Nephron progenitor cell (in vitro differentiated cells): ENCODE data around the gene BCAP31.
"Not testable (repeated sequence)": the region's sequence is repeated elsewhere in the genome, so short reads cannot be mapped to it uniquely, and the experiment has no call there.

Experiments
- DNase-seq: peaks from one replicate; pipeline ENCODE4 v3.0.0; 2021
- H3K27ac Mint-ChIP-seq: 2 replicates; pipeline ENCODE4 v1.8.0; 2021; ENCODE audit warnings: mild to moderate bottlenecking, moderate library complexity, mixed read lengths
- H3K27me3 Mint-ChIP-seq: 2 replicates; pipeline ENCODE4 v1.8.0; 2021; ENCODE audit warnings: mild to moderate bottlenecking, low read depth, mixed read lengths; ENCODE audit not compliant: poor library complexity
- H3K36me3 Mint-ChIP-seq: 2 replicates; pipeline ENCODE4 v1.8.0; 2021; ENCODE audit warnings: low read depth, mixed read lengths
- H3K4me1 Mint-ChIP-seq: 2 replicates; pipeline ENCODE4 v1.8.0; 2021; ENCODE audit warnings: mixed read lengths
- H3K4me3 Mint-ChIP-seq: 2 replicates; pipeline ENCODE4 v1.8.0; 2021; ENCODE audit warnings: mild to moderate bottlenecking, moderate library complexity, mixed read lengths
- H3K9me3 Mint-ChIP-seq: 2 replicates; pipeline ENCODE4 v1.8.0; 2021; ENCODE audit warnings: mild to moderate bottlenecking, moderate library complexity, mixed read lengths
- CTCF ChIP-seq: fragments of 200-600 bp; sonication (generic); IDR thresholded peaks from 2 replicates; pipeline ENCODE4 v1.5.0; 2021; ENCODE audit warnings: antibody characterized with exemption

Gene BCAP31

GRCh38 chrX:153694687-153695270 lies 29.4 kb downstream of the BCAP31 start:
- Mint-ChIP-seq H3K9me3 (peaks cover 41% of the 10 kb centered on the region), H3K27me3 (peaks cover 3% of the 10 kb centered on the region), H3K4me1 (peaks cover 14% of the 10 kb centered on the region), H3K36me3 (no peaks in the 10 kb centered on the region), H3K4me3 (no peak overlapping the region), H3K27ac (no peak overlapping the region)
- DNase-seq, result no peak
- TF ChIP-seq CTCF, result no peak

- H3K36me3 Mint-ChIP-seq, H3K27ac Mint-ChIP-seq, DNase-seq, H3K27me3 Mint-ChIP-seq, H3K4me3 Mint-ChIP-seq: not testable (repeated sequence)
- H3K9me3 Mint-ChIP-seq, result peaks cover 39% of the 10 kb centered on the region
- H3K4me1 Mint-ChIP-seq, result peaks cover 14% of the 10 kb centered on the region
These were observed 29.9 kb downstream of the BCAP31 start for GRCh38 chrX:153694256-153694655.

GRCh38 chrX:153693216-153694086 lies 30.7 kb downstream of the BCAP31 start:
- H3K36me3 Mint-ChIP-seq, result no peaks in the 10 kb centered on the region
- peaks cover 3% of the 10 kb centered on the region for H3K27me3 Mint-ChIP-seq
- peaks cover 31% of the 10 kb centered on the region for H3K9me3 Mint-ChIP-seq
- TF ChIP-seq CTCF, result no peak
- H3K27ac Mint-ChIP-seq, result no peak overlapping the region
- H3K4me1 Mint-ChIP-seq, result peaks cover 14% of the 10 kb centered on the region
- no peak overlapping the region for H3K4me3 Mint-ChIP-seq
- DNase-seq, result no peak

GRCh38 chrX:153692611-153693156 lies 31.5 kb downstream of the BCAP31 start:
- H3K27me3 Mint-ChIP-seq, result peaks cover 3% of the 10 kb centered on the region
- no peak for TF ChIP-seq CTCF
- peaks cover 23% of the 10 kb centered on the region for H3K9me3 Mint-ChIP-seq
- no peak for DNase-seq
- H3K4me1 Mint-ChIP-seq, result peaks cover 12% of the 10 kb centered on the region
- H3K27ac Mint-ChIP-seq, result no peak overlapping the region
- H3K36me3 Mint-ChIP-seq, result no peaks in the 10 kb centered on the region
- H3K4me3 Mint-ChIP-seq, result no peak overlapping the region

GRCh38 chrX:153692003-153692402 lies 32.2 kb downstream of the BCAP31 start:
- H3K4me3 Mint-ChIP-seq, result no peak overlapping the region
- peaks cover 5% of the 10 kb centered on the region for H3K4me1 Mint-ChIP-seq
- TF ChIP-seq CTCF, result no peak
- H3K9me3 Mint-ChIP-seq, result peaks cover 16% of the 10 kb centered on the region
- no peak for DNase-seq
- peaks cover 3% of the 10 kb centered on the region for H3K27me3 Mint-ChIP-seq
- no peaks in the 10 kb centered on the region for H3K36me3 Mint-ChIP-seq
- H3K27ac Mint-ChIP-seq, result no peak overlapping the region

- not testable (repeated sequence) for H3K36me3 Mint-ChIP-seq, H3K27me3 Mint-ChIP-seq, H3K4me3 Mint-ChIP-seq, H3K27ac Mint-ChIP-seq, H3K4me1 Mint-ChIP-seq, DNase-seq
- peaks cover 19% of the 10 kb centered on the region for H3K9me3 Mint-ChIP-seq
These were observed 33.0 kb downstream of the BCAP31 start for GRCh38 chrX:153691032-153691827.
